MCF 10A (cell line): ENCODE measurements around the gene CORO6. TPM values are rescaled to one million over a fixed set of nuclear protein-coding genes. Genes with fewer than 3 reads are reported as not detected.

Experiments
- BruUV-seq: library from RNA; stranded (reverse); fragments of 400-500 nt; replicated peaks from 2 replicates; lab custom pipeline; 2021; lab: Mats Ljungman, UMichigan
- CTCF ChIA-PET: fragments of 300-600 bp; sonication (Branson Sonifier 250); formaldehyde crosslinking; extraction: SDS; loops from one replicate; lab custom pipeline; 2021; ENCODE audit warnings: antibody characterized with exemption, inconsistent platforms; lab: Yijun Ruan, JAX
- POLR2A ChIA-PET: fragments of 300-600, 350-650 bp; sonication (Branson Sonifier 250); formaldehyde crosslinking; extraction: SDS; loops from one replicate; lab custom pipeline; 2020; ENCODE audit warnings: antibody characterized with exemption, inconsistent platforms; lab: Yijun Ruan, JAX
- DNase-seq: peaks from one replicate; pipeline ENCODE4 v3.0.0-alpha.2; 2018; ENCODE audit not compliant: unreplicated experiment
- H3K27ac Mint-ChIP-seq: one replicate; pipeline ENCODE4 v1.8.0; 2022; ENCODE audit warnings: mild to moderate bottlenecking, low read depth, mixed read lengths; ENCODE audit not compliant: unreplicated experiment
- H3K27me3 Mint-ChIP-seq: one replicate; pipeline ENCODE4 v1.8.0; 2022; ENCODE audit warnings: mixed read lengths; ENCODE audit not compliant: insufficient read depth, unreplicated experiment
- H3K36me3 Mint-ChIP-seq: one replicate; pipeline ENCODE4 v1.8.0; 2022; ENCODE audit warnings: mild to moderate bottlenecking, moderate library complexity, mixed read lengths; ENCODE audit not compliant: insufficient read depth, unreplicated experiment
- H3K4me1 Mint-ChIP-seq: one replicate; pipeline ENCODE4 v1.8.0; 2022; ENCODE audit warnings: mixed read lengths; ENCODE audit not compliant: insufficient read depth, unreplicated experiment
- H3K4me3 Mint-ChIP-seq: one replicate; pipeline ENCODE4 v1.8.0; 2022; ENCODE audit warnings: mild to moderate bottlenecking, moderate library complexity, mixed read lengths; ENCODE audit not compliant: unreplicated experiment
- H3K9me3 Mint-ChIP-seq: one replicate; pipeline ENCODE4 v1.8.0; 2022; ENCODE audit warnings: mixed read lengths; ENCODE audit not compliant: unreplicated experiment
- CTCF ChIP-seq: fragments of 200-600 bp; IDR thresholded peaks from one replicate; pipeline ENCODE4 v1.8.0; 2022; ENCODE audit warnings: antibody characterized with exemption, mild to moderate bottlenecking; ENCODE audit not compliant: unreplicated experiment
- intact Hi-C: fragments of 100-400 bp; cut with micrococcal nuclease; formaldehyde crosslinking; loops from 2 replicates; pipeline ENCODE4 v1.14.1; 2022
- total RNA-seq: library from RNA; stranded (reverse); gene quantifications from 2 replicates; pipeline ENCODE4 v1.2.3, GENCODE V29; 2022

Gene CORO6
- total RNA-seq, 1 experiment from 2014 or later = 1.6 TPM

GRCh38 chr17:29591146-29591736 is 31.5 kb downstream of the CORO6 start:
- Mint-ChIP-seq H3K4me3 (peak overlapping the region; percentile 82), H3K4me1 (peaks cover 23% of the 10 kb centered on the region), H3K27ac (peak overlapping the region; percentile 85), H3K36me3 (peaks cover 12% of the 10 kb centered on the region), H3K9me3 (no peaks in the 10 kb centered on the region), H3K27me3 (no peaks in the 10 kb centered on the region)
- no peak for TF ChIP-seq CTCF
- DNase-seq = peak; percentile 87
- intact Hi-C loops = loop anchor here (1.0 to 2.0 kb wide), 4 partner anchors 11 to 340 kb away; partner anchors contain the start of genes SSH2 and TP53I13
- BruUV-seq = TSS peak; percentile 17
- ChIA-PET POLR2A (interaction anchor here (0.6 to 4.8 kb wide), 17 partner anchors 9 to 449 kb away, joined by 3 to 81 read pairs (median 8); partner anchors contain the start of genes ABHD15, NUFIP2, SSH2 and TAOK1), CTCF (interaction anchor here (0.6 to 5.0 kb wide), 16 partner anchors 10 to 221 kb away, joined by 3 to 89 read pairs (median 4); partner anchors contain the start of genes ABHD15 and TP53I13)

GRCh38 chr17:29590411-29591145 is 32.1 kb downstream of the CORO6 start:
- POLR2A ChIA-PET = interaction anchor here (0.6 to 4.8 kb wide), 13 partner anchors 8 to 450 kb away, joined by 3 to 81 read pairs (median 11); partner anchors contain the start of genes ABHD15, NUFIP2, SSH2 and TAOK1
- peak; percentile 60 for DNase-seq
- peaks cover 14% of the 10 kb centered on the region for H3K36me3 Mint-ChIP-seq
- no TSS peak for BruUV-seq
- H3K27ac Mint-ChIP-seq = peak overlapping the region; percentile 85
- no peak for TF ChIP-seq CTCF
- H3K27me3 Mint-ChIP-seq = no peaks in the 10 kb centered on the region
- H3K4me3 Mint-ChIP-seq = peak overlapping the region; percentile 82
- H3K9me3 Mint-ChIP-seq = no peaks in the 10 kb centered on the region
- H3K4me1 Mint-ChIP-seq = peaks cover 23% of the 10 kb centered on the region
- intact Hi-C loops = loop anchor here (1.0 to 2.0 kb wide), 4 partner anchors 10 to 340 kb away; partner anchors contain the start of genes SSH2 and TP53I13
- CTCF ChIA-PET = interaction anchor here (0.6 to 5.0 kb wide), 7 partner anchors 9 to 220 kb away, joined by 3 to 89 read pairs (median 5); partner anchors contain the start of genes ABHD15 and TP53I13

GRCh38 chr17:29589524-29590410 is 32.9 kb downstream of the CORO6 start, which contains the start of gene GIT1:
GIT1 (minus strand) TSS chr17:29589648; CDS start chr17:29589378, 270 bp downstream.
- intact Hi-C loops = loop anchor here (2.0 kb wide), 3 partner anchors 21 to 341 kb away; partner anchors contain the start of genes SSH2 and TP53I13
- H3K4me1 Mint-ChIP-seq = peaks cover 23% of the 10 kb centered on the region
- peak; percentile 83 for DNase-seq
- CTCF ChIA-PET = interaction anchor here (3.3 to 5.0 kb wide), 2 partner anchors 9 to 18 kb away, joined by 57 to 89 read pairs; partner anchors contain the start of genes ABHD15 and TP53I13
- BruUV-seq = no TSS peak
- H3K9me3 Mint-ChIP-seq = no peaks in the 10 kb centered on the region
- peak within 1 kb of the TSS; percentile 83 for H3K4me3 Mint-ChIP-seq
- peak within 1 kb of the TSS; percentile 82 for H3K27ac Mint-ChIP-seq
- POLR2A ChIA-PET = interaction anchor here (2.7 kb wide), 1 partner anchor 20 kb away, joined by 10 read pairs; no protein-coding TSS in a partner anchor
- peaks cover 17% of the 10 kb centered on the region for H3K36me3 Mint-ChIP-seq
- TF ChIP-seq CTCF = no peak
- H3K27me3 Mint-ChIP-seq = no peaks in the 10 kb centered on the region
